Eye (tissue), 1 donor: ENCODE measurements around the gene TTLL11.

Source experiments
- DNase-seq: peaks from one replicate; pipeline ENCODE4 v3.0.0-alpha.2; 2015

Gene TTLL11

DNA sequence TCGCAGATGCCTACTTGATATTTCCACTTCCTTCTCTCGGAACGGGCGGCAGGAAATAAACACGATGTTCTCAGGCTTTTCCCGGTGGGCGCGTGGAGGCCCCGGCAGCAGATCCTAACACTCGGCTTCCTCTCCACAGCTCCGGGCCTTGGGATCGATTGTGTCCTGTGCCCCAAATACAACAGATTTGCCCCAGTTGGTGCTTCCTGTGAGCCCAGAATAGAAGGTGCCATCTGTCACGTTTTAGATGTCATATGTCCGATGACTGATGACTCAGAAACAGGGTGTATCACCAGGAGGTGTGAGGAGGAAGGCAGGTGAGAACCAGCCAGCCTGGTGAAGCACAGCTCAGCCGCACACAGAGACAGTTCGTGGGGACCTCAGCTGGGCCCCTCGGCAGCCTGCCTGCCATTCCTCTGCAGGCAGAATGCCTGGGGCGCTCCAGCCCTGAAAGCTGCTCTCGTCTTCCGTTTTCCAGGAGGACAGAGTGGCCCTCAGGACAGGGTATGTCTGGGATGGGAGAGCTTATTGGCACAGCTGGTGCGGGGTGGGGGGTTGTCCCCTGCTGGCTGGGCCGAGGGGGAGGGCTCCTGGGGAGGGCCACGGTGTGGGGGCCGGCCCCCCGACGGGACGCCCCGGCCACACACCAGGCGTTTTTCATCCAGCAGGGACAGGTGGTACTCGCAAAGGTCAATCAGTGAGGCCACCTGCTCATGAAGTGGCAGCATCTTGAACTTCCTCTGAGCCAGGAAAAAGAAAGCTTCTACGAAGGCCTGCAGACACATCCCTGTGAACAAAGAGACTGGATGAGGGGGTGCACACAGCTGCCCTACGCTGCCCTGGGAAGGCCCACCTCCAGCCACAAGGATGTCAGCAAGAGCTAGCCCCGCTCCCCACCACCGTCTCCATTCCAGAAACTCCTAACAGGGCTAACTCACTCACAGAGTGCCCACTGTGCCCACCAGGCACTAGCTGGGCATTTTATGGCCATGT is 270.7 kb downstream of the TTLL11 start:
- no peak for DNase-seq

DNA sequence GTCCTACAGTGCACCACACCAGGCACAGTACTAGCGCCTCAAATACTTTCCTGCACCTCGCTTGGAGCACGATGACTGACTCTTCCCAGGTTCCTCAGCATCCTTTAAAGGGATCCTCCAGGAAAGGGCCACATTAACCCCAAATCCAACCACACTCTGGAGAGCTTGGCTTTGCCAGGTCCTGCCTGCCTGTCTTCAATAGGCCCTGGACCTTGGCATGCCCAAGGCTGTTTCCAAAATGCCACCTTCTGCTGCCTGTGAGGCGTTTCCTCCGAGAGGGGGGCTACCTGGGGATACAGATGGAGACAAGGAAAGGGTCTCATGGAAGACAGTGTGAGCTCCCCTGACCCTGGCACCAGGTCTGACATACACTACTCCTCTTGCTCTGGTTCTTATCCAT is 271.8 kb downstream of the TTLL11 start:
- no peak for DNase-seq

DNA sequence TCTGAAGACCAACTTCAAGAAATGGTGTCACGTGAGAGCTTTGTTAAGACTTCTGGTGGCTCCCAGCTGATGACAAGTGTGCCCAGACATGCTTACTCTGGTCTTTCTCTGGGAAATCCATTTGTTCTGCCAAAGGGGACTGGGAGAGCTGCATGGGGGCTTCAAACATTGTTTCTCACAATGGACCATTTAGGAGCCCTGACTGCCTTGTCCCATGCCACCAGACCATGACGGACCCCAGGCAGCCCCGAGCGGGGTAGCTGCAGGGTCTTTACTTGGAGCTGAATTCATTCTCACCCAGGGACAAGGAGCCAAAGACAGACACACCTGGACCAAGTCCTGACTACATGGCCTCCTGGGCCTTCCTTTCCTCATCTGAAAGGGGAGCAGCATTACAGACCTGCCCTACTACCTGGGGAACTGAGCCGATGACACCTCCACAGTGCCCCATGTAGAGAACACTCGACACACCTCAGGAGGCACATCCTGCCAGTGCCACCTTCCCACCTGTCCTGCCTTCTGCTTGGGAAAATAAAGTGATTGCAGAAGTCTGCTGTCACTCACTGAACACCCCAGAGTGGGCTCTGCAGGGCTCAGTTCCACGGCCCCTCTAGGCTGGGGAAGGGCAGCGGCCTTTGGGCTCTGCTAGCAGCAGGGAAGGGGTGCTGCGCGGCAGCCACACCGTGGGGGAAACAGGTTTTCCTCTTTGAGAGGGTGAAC is 272.7 kb downstream of the TTLL11 start:
- no peak for DNase-seq

DNA sequence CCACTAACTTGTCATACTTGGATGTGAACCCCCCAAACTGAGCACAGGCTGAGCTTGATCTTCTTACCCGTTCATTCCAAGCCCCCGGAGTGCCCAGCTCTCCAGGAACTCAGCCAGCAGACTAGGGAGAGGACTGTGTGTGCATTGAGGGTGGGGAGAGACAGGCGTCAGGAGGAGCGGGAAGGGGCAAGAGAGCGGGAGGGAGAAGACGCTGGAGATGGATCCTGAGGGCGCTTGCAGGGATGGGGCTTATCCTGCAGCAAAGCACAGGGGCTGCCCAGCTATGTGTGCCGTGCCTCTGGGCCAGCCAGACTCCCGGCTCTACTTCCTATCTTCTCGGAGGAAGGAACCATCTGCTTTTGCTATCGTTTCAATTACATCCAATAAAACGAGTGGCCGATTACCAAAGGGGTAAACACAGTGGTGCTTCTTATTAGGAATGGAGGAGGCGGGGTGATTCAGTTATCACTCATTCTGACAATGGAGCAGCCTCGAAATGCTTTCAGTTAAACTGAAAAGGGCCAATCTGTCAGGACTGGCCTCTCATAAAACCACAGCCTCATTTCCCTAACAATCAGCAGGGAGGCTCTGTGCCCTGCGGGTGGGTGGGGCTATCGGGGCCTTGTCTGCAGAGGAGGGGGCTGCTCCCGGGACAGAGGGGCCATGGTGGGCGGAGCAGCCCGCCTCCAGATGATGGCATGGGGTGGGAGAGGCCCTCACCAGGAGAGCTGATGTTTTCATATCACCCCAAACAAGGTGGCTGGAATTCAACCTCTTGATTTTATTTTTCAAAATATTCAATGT is 273.5 kb downstream of the TTLL11 start:
- peak; percentile 76 for DNase-seq

DNA sequence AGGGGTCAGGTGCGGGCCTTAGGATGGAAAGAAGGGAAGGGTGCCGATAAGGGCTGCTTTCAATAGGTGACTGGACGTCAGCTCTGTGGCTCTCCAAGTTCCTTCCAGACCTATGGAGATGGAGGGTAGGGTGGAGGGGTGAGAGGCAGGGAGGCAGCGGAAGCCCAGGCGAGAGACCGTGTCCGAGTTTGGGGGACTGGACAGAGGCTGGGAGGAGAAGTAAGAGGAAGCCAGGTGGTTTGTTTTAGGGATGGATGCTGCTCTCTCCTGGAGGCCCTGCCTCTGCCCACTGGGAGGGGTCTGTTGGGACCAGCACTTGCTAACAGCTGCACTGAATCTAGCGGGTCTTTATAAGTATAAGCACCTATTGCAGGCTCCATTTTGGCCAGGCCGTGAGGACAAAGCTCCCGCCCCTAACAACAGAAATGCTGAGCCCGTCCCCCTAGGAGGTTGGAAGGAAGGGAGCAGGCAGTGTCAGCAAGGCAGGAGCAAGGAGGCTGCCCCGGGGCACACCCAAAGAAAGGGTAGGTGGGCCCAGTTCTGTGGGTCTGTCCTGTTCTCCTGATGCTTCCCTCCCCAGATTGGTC is 274.2 kb downstream of the TTLL11 start:
- no peak for DNase-seq

DNA sequence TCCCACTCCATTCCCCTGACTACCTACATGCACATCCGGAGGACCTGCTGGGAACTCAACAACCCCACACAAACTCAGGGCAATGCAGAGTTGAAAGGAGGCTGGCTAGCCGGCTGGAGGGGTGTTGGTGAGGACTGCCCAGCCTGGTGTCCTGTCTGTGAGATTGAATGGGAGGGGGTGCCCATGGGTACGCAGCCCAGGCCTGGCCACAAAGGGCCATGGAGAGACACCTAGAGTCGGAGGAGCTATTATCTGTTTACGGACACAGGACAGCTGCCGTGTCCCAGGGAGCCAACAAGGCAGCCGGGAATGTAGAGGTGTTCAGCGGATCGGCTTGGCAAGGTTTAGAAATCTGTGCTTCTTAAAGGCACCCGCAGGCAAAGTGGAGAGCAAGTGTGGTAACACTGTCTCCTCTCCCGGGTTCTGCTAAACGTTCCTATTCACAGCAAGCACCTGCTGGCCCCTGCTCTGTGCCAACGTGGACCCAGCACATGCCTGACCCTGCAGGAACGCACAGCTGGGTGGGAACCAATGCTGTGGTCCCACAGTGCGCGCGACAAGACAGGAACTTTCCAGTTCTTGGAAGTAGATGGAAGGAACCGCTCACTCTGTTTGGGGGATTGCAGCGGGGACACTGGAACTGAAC is 275.0 kb downstream of the TTLL11 start:
- DNase-seq = no peak

DNA sequence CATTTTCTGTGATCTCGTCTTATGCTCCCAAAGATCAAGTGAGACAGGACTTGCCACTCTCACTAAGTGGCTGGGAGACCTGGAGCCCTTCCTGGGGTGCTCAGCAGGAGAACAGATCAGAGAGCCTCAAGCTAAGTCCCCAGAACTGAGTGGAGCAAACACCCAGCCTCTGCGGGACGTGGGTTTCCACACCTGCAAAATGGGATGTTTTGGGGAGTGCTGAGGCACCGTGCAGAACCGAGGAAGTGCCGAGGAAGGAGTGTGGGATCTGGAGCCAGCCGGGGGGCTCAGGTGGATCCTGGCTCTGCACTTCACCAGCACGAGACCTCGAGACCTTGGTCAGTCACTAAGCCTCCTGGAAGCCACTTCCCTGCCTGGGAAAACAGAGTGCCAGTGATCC is 275.6 kb downstream of the TTLL11 start:
- DNase-seq = no peak

DNA sequence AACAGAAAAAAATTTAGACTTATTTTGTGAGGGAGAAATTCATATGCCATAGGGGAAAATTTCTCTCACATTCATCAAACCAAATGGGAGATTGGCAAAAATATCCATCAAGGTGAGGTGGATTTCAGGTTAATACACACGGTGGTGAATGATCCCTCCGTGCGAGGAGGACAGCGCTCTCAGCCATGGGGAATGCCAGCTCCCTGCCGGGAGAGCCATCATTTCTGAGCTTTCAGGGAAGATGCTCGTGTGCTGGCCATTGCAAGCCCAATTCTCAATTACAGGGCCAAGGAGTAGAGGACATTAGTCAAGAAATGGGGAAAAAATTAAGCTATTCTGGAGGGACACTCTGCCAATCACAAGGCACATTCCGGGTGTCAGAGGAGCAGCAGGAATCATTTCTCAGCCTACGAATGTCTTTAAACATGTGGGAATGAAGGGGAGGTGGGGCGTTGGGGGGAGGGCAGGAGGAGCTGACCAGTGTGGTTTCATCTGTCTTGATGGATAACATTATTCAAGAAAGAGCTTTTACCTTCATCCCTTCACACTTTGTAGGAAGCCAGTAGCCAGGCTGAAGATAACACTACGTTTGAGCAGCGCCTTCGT is 276.2 kb downstream of the TTLL11 start:
- DNase-seq = no peak

DNA sequence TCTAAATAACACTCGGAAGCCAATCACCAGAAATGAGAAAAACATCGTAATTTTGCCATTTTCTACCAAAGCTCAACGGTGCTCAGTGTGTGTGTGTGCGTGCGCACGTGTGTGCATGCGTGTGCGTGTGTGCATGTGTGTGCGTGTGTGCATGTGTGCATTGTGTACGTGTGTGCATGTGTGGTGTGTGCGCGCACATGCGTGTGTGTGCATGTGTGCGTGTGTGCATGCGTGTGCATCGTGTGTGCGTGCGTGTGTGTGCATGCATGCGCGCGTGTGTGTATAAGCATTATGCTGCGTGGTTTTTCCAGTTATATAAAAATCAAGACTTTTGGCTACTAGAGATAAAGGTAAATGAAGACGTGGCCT is 276.7 kb downstream of the TTLL11 start:
- no peak for DNase-seq

DNA sequence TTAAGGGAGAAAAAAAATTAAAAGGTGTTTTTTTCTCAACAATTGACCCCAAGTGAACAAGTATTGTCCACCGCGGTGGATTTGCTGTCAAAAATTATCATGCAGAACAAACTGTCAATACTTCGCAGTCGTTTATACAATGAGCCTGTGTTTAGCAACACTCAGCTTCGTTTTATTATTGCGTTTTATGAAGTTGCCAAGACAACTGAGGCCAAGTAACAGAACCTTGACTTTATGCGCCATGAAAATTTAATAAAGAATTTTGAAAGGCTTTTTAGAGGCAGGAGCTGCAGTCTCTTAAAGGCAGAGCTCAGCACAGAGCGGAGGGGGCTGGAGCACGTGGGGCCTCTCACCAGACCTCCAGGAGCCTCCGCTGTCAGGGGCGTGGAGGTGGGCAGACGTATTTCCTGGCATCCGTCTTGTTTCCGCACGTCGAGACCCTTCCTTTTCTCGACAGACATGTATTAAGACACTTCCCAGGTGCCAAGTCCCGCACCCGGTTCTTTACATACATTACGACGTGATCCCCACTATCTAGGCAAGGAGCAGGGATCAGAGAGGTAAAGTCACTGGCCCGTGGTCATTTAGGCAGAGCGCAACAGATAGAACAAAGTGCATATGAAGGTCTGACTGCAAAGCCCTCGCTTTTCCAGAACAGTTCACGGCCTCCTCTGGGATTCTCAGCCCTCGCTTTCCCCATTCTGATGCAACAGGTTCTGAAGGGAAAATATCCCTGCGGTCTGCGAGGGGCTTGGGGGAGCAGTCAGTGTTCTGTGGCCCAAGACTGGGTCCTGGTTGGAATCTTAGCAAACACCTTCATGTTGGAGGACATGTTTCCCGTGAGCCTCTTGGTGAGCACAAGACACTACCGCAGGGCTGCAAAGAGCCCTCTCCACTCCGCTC is 277.3 kb downstream of the TTLL11 start:
- DNase-seq = peak; percentile 54

DNA sequence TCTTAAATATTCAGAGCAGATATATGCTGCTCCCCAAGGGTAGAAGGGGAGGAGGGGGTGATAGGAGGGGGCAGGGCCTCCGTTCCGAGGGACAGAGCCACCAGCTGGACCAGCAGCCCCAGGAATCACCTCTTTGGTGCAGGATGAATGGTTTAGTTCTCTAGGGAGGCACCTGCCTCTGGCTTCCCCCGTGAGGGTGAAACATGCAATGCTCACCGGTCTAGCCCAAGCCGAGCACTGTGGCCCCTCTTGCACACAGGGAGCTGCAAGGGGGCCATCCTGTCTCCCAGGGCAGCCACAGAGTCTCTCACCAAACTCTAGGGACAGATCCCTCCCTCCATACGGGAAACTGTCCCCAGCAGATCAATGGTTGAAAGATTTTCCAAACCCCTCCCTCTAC is 278.0 kb downstream of the TTLL11 start:
- no peak for DNase-seq

DNA sequence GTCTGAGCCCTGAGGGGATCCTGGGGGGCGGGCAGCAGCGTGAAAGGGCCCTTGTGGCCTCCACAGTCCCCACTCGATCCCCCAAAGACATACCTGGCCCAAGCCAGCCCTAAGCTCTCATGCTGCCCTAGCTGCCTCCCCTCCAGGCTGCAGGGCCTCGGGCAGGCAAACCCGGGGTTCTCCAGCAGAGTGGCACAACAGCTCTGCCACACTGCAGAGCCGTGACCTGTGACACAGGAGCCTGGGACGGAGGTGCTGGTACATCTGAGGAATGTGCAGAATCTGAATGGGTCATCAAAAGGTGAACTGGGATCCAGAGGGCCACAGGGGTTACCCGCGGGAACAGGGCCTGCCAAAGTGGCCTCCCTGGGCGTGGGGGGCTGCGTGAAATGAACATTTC is 278.5 kb downstream of the TTLL11 start:
- DNase-seq = no peak

DNA sequence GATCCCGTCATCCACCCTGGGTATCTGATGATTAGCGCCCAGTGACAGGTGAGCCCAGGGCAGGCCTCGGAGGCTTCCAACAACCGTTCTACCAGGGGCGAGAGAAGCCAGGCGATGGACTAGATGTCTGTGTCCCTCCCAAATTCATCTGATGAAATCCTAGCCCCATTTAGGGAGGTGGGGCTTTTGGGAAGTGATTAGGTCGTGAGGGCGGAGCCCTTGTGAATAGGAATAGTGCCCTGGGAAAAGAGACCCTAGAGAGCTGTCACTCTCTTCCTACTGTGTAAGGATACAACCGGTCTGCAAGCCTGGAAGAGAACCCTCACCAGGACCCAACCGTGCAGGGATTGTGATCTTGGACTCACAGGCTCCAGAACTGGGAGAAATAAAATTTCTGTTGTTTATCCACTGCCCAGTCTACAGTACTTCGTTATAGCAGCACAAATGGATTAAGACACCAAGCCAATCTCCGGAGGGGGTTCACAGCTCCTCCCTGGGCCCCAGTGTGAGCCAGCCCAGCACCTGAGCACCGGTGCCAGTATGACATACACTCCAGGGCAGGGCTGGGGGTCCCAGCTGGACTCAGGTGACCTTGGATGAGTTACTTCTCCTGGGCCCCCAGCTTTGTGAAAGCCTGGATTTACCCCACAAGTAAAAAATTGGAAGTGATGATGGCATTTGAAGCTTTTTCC is 279.4 kb downstream of the TTLL11 start:
- DNase-seq = no peak

DNA sequence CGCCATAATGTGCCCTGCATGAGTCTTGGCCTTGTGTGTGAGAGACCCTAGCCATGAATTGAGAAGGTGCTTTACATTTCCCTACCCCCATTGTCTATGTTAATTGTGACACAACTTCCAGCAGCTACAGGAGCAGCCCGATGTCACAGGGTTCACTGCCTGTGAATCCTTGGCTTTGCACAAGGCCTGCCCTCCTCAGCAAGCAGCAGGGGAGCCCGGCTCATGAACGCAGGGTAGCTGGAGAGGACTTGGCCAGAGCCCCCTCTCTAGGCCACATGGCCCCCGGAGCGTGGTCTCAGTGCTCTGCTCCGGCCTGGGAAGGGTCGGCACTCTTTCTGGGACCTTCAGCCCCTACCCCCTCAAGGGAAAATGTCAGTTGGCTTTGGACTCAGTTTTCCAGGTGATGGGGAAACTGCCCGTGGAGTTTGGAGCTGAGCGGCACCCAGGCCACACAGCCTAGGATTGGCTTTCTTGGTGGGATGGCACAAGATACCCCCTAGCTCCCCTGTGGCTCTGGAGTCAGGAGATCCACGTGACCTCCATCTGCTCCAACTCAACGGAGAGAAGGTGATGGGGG is 280.9 kb downstream of the TTLL11 start:
- no peak for DNase-seq

DNA sequence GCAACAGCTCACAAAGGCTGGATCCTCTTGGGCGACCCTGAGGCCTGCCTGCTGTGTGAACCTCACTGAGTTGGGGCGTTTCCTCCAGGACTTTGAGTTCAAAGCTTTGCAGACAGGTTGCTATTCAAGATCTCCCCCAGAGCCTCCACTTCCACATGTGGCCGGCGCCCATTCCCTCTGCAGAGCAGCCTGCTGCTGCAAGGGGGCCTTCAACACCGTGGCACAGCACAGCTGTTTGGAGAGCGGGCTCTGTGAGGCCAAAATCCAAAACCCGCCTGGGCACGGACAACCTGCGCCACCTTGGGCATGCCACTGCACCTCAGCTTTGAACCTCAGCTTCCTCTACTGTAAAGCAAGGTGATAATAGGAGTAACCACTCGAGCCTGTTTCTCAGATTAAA is 281.4 kb downstream of the TTLL11 start:
- no peak for DNase-seq

DNA sequence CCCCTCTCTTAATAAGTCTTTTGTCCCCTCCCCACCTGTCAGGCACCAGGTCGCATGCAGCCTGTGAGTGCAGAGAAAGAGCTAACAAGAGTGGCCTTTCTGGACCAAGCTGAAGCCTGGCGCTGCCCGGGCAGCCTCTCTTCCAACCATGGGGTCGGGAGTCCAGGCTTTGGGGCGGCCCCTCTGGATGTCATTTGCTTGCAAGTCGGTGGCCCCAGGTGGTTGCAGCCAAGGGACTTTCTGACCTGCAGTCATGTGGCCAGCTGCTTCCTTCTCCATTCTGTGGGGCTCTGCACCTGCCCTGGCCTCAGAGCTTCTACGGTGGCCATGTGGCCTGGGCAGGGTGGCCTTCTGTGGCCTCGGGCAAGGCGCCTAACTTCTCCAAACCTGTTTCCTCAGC is 282.0 kb downstream of the TTLL11 start:
- DNase-seq = no peak

DNA sequence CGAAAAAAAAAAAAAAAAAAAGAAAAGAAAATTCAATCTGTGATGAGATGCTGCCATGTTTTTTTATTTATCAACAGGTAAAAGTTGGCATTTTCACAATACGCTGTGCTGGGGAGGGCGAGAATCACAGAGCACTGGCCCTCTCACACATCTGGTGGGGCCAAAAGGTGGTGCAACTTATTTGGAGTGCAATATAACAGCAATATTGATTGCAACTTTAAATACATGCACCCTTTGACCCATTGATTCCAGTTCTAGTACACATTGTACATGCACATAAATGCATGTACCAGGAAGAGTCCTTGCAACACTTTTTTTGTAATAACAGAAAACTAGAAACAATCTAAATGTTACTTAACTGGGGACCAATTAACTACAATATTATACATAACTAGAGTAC is 282.6 kb downstream of the TTLL11 start:
- DNase-seq = no peak

DNA sequence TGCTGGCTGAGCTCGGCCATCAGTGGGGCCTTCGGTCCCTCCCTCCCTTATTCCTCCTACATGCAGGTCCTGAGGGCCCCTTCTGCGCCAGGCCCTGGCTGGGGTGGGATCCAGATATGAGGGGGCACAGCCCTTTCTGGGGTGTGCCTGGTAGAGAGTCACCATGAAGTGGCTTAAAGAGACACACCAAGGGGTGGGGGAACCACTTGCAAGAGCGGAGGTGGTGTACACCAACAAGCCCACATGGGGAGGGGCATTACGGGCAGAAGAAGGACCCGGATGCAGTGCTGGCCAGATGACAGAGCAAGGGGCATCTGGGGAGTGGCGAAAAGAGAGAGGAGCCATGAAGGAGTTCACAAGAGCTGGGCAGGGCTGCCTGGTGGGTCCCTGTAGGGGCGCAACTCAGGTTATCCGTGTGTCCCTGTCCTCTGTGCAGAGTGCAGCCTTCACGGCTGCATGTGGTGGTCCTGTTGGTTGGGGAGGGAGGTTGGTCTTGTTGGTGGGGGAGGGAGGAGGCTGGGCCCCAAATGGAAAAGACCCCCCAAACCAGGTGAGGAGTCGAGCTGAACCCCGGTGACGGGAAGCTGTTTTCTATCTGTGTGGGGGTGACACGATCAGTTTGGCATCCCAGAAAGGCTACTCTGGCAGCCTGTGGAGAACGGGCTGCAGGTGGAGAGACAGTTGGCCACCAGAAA is 283.6 kb downstream of the TTLL11 start:
- DNase-seq = no peak

DNA sequence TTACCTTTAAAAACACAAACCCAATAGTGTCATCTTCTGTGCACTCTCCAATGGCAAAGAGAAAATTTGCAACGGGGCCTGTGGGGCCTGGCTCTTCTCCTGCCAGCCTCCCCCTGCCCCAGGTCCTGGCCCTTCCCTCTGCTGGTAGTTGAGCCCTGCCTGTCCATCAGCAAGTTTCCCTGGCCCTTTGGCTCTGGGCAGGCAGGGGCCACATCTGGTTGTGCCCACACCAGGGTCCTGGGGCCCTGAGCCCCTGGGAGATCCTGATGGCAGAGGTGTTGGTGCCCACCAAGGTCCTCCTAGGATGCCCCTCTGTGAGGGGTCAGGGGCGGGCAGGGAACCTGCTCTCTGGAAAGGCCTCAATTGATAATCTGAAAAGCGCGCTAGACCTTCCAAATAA is 284.3 kb downstream of the TTLL11 start:
- no peak for DNase-seq
